ENCODE results near the gene PITX2.

PITX2 gene

GRCh38 chr4:110619463-110620247, 3.2 kb downstream of the PITX2 start:
- H3K9me3 ChIP-seq (ENCODE audit: control insufficient read depth, insufficient read depth, low read depth, low read length): no peaks in the 10 kb centered on the region
- H3K4me1 ChIP-seq (ENCODE audit: control insufficient read depth, insufficient read depth, low read length): peaks cover 6% of the 10 kb centered on the region; the same call in 1 of the 2 replicates
- H3K27ac ChIP-seq (ENCODE audit: extremely low read depth, low read depth, low read length): no peak overlapping the region
- ChIA-PET CTCF (no interaction called here), POLR2A (no interaction called here)
- H3K4me3 ChIP-seq (ENCODE audit: low read depth, low read length): no peak overlapping the region
- peaks cover 0 to 45% of the 10 kb centered on the region in 2 experiments; a peak in 1 of 3 replicates for H3K36me3 ChIP-seq (ENCODE audit: control insufficient read depth in 2 of 2, insufficient read depth in 1 of 2, low read length in 2 of 2)
- TF ChIP-seq ZNF670 (tag by site-specific recombination; IDR thresholded peaks at IDR 0.05; ENCODE audit: low read depth): no peak
- no peak for TF ChIP-seq ZFHX2 (tag by site-specific recombination; conservative IDR thresholded peaks at IDR 0.05)
- no peak for TF ChIP-seq ZNF132 (tag by site-specific recombination; IDR thresholded peaks at IDR 0.05; ENCODE audit: borderline replicate concordance)
- TF ChIP-seq ZNF423 (tag by site-specific recombination; IDR thresholded peaks at IDR 0.05): no peak
- no peak for TF ChIP-seq ZNF341 (tag by site-specific recombination; IDR thresholded peaks at IDR 0.05; ENCODE audit: low read depth)
- no peak for TF ChIP-seq ZBTB7A (tag by site-specific recombination; IDR thresholded peaks at IDR 0.05; ENCODE audit: low read depth)

GRCh38 chr4:110618581-110619462, 4.1 kb downstream of the PITX2 start:
- no peaks in the 10 kb centered on the region for H3K9me3 ChIP-seq (ENCODE audit: control insufficient read depth, insufficient read depth, low read depth, low read length)

GRCh38 chr4:110617646-110618580, 5.0 kb downstream of the PITX2 start:
- POLR2A ChIA-PET: no interaction called here
- Histone ChIP-seq H3K4me3 (ENCODE audit: low read depth, low read length) (no peak overlapping the region), H3K4me1 (ENCODE audit: control insufficient read depth, insufficient read depth, low read length) (no peaks in the 10 kb centered on the region), H3K9me3 (ENCODE audit: control insufficient read depth, insufficient read depth, low read depth, low read length) (no peaks in the 10 kb centered on the region), H3K36me3 (ENCODE audit: control insufficient read depth in 2 of 2, insufficient read depth in 1 of 2, low read length in 2 of 2) (peaks cover 0 to 45% of the 10 kb centered on the region in 2 experiments; a peak in 1 of 3 replicates), H3K27ac (ENCODE audit: extremely low read depth, low read depth, low read length) (no peak overlapping the region)
- no peak for TF ChIP-seq ZBTB7A (tag by site-specific recombination; IDR thresholded peaks at IDR 0.05; ENCODE audit: low read depth)
- no peak for TF ChIP-seq ZNF10 (tag by site-specific recombination; IDR thresholded peaks at IDR 0.05)
- no peak for TF ChIP-seq KLF7 (tag by site-specific recombination; IDR thresholded peaks at IDR 0.05; ENCODE audit: borderline replicate concordance)
- TF ChIP-seq ZNF404 (tag by site-specific recombination; IDR thresholded peaks at IDR 0.05): no peak
- no peak for TF ChIP-seq FEZF1 (tag by site-specific recombination; IDR thresholded peaks at IDR 0.05)
- TF ChIP-seq ZNF280C (tag by site-specific recombination; IDR thresholded peaks at IDR 0.05): no peak
- TF ChIP-seq REPIN1 (tag by site-specific recombination; IDR thresholded peaks at IDR 0.05; ENCODE audit: low read depth): no peak
- no peak for TF ChIP-seq ZNF76 (tag by site-specific recombination; IDR thresholded peaks at IDR 0.05; ENCODE audit: borderline replicate concordance, low read depth)
- TF ChIP-seq ZBTB6 (tag by site-specific recombination; IDR thresholded peaks at IDR 0.05): no peak
- no peak for TF ChIP-seq ZNF571 (tag by site-specific recombination; IDR thresholded peaks at IDR 0.05)
- no peak for TF ChIP-seq ZNF48 (tag by site-specific recombination; IDR thresholded peaks at IDR 0.05)
- no peak for TF ChIP-seq ZNF112 (tag by site-specific recombination; IDR thresholded peaks at IDR 0.05)
- TF ChIP-seq ZNF302 (tag by site-specific recombination; IDR thresholded peaks at IDR 0.05; ENCODE audit: low read depth): no peak
- no peak for TF ChIP-seq EGR2 (tag by site-specific recombination; IDR thresholded peaks at IDR 0.05; ENCODE audit: low read depth)
- CTCF ChIA-PET: no interaction called here

More at GRCh38 chr4:110618581-110619462, 4.1 kb downstream of the PITX2 start:
- Histone ChIP-seq H3K36me3 (ENCODE audit: control insufficient read depth in 2 of 2, insufficient read depth in 1 of 2, low read length in 2 of 2) (peaks cover 0 to 45% of the 10 kb centered on the region in 2 experiments; a peak in 1 of 3 replicates), H3K27ac (ENCODE audit: extremely low read depth, low read depth, low read length) (no peak overlapping the region), H3K4me3 (ENCODE audit: low read depth, low read length) (no peak overlapping the region), H3K4me1 (ENCODE audit: control insufficient read depth, insufficient read depth, low read length) (no peaks in the 10 kb centered on the region)
- ChIA-PET POLR2A (no interaction called here), CTCF (no interaction called here)
- TF ChIP-seq ZBTB17 (tag by site-specific recombination; IDR thresholded peaks at IDR 0.05): no peak
- no peak for TF ChIP-seq ZNF23 (tag by site-specific recombination; IDR thresholded peaks at IDR 0.05; ENCODE audit: borderline replicate concordance)
- no peak for TF ChIP-seq ZNF274 (IDR thresholded peaks at IDR 0.05; ENCODE audit: low read length)
- no peak for TF ChIP-seq ZNF274 (tag by site-specific recombination; IDR thresholded peaks at IDR 0.05; ENCODE audit: borderline replicate concordance)
- no peak for TF ChIP-seq ZNF596 (tag by site-specific recombination; IDR thresholded peaks at IDR 0.05)
- no peak for TF ChIP-seq ZNF221 (tag by site-specific recombination; IDR thresholded peaks at IDR 0.05; ENCODE audit: borderline replicate concordance)
- no peak for TF ChIP-seq ZNF776 (tag by site-specific recombination; IDR thresholded peaks at IDR 0.05; ENCODE audit: borderline replicate concordance)
- TF ChIP-seq BCL11A (tag by site-specific recombination; IDR thresholded peaks at IDR 0.05; ENCODE audit: low read depth): no peak
